ENCODE measurements around the gene LRRC28.

LRRC28 gene

GRCh38 chr15:99402014-99402729 is 150.9 kb downstream of the LRRC28 start:
- no peak for DNase-seq

- DNase-seq = no peak
Measured at GRCh38 chr15:99403597-99403996, 152.3 kb downstream of the LRRC28 start.

DNA sequence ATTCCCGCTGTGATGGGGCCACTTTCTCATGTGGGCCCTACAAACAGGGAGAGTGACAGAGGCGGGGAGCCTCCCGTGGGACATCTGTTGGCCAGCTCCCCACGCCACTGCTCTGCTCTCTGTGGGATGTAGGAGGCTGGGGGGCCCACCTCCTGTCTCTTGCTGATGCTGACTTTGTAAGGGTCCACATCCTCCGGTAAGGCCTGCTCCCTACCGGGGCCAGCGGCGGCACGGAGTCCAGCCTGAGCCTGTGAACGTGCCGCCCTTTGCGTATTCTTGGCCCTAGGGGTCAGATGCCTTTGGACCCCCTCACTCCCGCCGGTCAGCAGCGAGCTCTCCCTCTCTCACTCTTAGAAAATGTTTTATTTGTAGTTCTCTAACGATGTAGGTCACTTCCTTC is 153.2 kb downstream of the LRRC28 start:
- no peak for DNase-seq

DNA sequence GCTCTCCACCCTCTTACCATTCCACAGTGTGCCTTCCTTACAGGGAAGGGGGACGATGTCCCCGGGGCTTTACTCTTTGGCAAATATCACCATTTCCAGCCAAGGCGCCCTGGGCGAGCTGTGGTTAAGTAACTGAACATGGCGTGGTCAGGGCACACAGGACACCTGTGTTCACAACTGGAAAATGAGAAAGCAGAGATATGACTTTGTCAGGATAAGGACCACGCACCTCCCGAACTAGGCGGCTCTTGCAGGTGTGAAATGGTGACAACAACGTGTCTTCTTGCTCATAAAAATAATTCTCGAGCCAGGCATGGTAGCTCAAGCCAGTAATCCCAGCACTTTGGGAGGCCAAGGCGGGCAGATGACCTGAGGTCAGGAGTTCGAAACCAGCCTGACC is 154.8 kb downstream of the LRRC28 start:
- no peak for DNase-seq

DNA sequence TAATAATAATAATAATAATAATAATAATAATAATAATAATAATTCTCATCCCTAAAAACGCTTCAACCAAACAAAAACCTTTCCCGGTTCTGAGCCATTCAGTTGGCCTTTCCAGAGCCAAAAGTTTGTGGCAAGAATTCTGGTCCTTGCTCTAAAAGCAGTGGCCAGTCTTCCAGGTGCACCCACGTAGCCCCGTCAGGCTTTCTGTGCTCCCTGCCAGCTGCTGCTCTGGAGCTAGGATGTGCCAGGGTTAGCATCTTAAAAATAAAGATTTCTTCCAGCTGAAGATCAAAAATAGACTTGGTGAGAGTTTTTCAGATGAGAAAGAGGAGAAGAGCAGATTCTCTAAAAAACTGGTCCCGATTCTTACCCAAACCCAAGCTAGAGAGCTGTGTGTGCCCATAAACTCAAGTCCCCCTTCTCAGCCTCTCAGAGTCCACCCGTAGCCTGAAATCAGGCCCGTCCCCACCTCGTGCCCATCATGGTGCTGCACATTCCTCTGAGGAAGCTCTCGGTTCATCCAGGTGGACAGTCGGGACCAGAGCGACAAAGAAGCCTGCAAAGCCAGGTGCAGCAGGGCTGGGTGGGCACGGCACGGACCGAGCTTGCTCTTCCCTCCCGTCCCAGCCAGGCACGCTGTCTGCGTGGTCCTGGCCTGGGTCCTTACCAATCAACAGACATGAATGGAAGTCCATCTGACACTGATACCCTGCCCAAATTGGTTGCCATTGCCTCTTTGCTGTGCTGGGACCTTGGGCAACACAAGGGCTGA is 155.6 kb downstream of the LRRC28 start:
- DNase-seq = no peak

DNA sequence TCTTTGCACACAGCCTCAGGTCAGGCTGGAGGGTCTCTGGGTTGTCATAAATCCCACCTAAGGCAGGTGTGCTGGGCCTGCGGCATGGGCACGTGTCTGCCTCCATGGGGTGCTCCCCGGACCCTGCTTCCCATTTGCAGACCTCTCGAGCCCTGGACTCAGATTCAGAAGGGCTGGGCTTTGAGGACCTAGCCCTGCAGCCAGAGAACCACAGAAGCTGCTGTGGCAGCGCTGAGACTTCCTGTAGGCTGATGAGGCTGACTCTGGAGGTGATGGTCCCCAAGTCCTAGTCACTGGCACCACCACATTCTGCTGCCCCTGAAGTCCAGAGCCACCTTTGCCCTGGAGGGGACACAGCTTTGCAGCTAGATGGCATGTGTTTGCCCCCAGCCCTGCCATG is 156.4 kb downstream of the LRRC28 start:
- no peak for DNase-seq

GRCh38 chr15:99408236-99409096 is 157.2 kb downstream of the LRRC28 start:
- no peak for DNase-seq

DNA sequence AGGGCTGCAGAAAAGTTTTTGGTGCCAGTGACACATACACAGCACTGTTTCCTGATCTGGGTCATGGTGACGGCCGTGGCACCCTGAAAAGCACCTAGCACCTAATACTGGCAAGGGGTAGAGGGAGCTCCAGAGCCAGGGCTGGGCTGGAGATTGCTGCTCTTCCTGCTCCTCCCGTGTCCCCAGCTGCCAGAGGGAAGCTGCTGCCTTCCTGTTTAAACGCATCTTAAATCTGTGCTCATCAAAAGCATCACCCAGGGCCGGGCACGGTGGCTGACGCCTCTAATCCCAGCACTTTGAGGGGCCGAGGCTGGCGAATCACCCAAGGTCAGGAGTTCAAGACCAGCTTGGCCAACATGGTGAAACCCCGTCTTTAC is 157.8 kb downstream of the LRRC28 start:
- peak; percentile 67 for DNase-seq

GRCh38 chr15:99409560-99409959 is 158.3 kb downstream of the LRRC28 start:
- DNase-seq = no peak

GRCh38 chr15:99410477-99410876 is 159.2 kb downstream of the LRRC28 start:
- DNase-seq = no peak

GRCh38 chr15:99411234-99411633 is 160.0 kb downstream of the LRRC28 start:
- no peak for DNase-seq

- DNase-seq = no peak
Measured at GRCh38 chr15:99412082-99412481, 160.8 kb downstream of the LRRC28 start.

- no peak for DNase-seq
Measured at GRCh38 chr15:99412626-99413025, 161.3 kb downstream of the LRRC28 start.

DNA sequence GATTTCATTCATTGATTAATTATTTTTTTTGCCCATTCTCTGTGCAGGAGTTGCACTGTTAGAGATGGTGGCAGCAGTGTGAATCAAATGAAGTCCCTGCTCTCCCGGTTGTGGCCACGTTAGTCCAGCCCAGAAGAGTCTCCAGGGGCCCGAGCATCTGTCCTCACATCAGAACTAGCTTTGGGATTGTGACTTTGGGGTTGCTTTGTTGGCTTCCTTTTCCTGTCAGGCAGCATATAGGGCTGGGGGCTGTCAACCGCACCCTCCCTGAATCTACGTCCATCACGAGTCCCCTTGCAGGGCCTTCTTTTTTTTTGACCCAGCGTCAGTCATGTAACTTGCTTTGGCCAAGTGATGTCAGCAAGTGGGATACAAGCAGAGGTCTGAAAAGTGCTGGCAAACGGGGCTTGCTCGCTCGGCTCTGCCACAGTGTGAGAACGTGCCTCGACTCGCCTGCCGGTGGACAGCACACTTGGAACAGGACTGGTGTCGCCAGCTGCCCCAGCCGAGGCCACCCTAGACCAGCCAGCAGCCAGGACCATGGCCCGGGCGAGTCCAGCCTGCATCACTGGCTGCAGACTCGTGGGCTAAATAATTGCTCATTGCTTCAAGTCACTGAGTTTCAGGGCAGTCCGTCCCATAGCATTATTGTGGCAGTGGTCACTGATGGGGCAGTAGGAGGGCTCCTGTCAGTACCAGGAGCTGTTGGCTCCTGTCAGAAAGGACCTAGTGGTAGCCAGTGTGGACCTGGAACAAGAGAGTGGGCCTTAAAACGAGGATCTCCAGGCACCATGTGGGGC is 162.9 kb downstream of the LRRC28 start:
- no peak for DNase-seq

DNA sequence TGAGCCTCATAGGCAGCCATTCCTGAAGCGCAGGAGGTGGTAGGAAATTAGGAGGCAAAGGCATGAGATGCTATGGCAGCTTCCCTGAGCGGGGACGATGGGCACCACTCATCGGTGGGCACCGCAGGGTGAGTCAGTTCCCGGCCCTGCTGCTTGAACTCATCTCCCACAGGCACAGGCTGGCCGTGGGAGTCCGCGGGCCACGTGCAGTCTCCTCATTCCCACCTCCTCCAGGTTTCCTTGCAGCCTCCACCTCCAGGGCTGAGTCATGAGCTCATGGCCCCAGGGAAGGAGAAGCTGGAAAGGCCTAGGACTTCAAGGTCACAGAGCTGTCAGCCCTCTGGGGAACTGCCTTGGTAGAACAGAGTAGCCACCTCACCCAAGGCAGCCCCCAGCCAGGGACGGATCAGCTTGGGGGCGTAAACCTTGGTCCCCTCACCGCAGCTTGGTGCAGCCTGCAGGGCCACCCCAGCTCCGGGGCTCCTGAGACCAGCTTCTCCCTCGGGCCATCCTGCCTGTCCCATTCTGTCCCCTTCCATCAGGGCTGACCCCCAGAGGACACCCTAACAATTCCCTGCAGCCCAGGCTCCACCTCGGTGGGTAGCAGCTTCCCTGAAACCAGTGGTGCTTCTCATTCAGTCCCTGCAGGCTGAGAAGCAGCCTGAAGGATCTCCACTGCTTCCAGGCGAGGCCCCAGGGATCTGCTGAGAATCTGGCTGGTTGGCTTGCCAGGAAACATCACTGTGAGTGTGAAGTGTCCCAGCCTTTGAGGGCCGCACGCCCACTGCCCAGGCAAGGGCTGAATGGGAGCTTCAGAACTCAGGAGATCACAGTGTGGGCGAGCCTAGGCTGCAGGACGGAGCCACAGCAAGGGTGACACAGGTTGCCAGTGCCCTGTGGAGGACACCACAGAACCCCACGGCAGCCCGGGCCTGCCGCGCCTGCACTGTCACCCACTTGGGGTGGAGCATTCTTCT is 163.8 kb downstream of the LRRC28 start:
- DNase-seq = no peak

GRCh38 chr15:99416191-99417188 is 165.2 kb downstream of the LRRC28 start:
- DNase-seq = no peak

DNA sequence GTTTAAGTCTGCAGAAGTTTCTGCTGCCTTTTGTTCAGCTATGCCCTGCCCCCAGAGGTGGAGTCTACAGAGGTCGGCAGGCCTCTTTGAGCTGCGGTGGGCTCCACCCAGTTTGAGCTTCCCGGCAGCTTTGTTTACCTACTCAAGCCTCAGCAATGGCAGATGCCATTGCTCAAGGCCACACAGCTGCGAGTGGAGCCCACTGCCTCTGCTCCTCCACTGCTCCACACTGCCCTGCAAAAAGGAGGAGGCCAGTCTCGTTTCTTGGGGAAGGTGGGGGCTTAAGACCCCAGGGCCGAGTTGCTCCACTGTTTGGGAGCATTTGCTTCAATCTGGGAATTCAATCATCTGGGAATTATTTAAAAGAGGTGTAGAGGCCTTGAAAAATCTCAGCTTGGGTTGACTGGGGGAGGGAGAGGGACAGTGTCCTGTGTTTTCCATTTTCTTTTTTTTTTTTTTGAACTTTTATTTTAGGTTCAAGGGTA is 169.9 kb downstream of the LRRC28 start:
- DNase-seq = no peak

DNA sequence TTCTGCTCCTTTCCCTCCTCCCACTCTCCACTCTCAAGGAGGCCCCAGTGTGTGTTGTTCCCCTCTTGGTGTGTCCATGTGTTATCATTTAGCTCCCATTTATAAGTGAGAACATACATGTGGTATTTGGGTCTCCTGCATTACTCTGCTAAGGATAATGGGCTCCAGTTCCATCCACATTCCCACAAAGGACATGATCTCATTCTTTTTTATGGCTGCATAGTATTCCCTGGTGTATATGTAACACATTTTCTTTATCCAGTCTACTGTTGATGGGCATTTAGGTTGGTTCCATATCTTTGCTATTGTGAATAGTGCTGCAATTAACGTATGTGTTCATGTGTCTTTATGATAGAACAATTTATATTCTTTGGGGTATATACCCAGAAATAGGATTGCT is 170.5 kb downstream of the LRRC28 start:
- DNase-seq = no peak

GRCh38 chr15:99423186-99424130 is 172.2 kb downstream of the LRRC28 start:
- no peak for DNase-seq
